HG03060 (cell line): ENCODE measurements around the gene PPP1R12C.
"Not testable (repeated sequence)": the region's sequence is repeated elsewhere in the genome, so short reads cannot be mapped to it uniquely, and the experiment has no call there.

Source experiments
- ATAC-seq: cut with Tn5 transposase; IDR thresholded peaks from one replicate; pipeline ENCODE4 v1.9.1; 2021; ENCODE audit warnings: low read depth, moderate number of reproducible peaks; ENCODE audit not compliant: unreplicated experiment

PPP1R12C gene

DNA sequence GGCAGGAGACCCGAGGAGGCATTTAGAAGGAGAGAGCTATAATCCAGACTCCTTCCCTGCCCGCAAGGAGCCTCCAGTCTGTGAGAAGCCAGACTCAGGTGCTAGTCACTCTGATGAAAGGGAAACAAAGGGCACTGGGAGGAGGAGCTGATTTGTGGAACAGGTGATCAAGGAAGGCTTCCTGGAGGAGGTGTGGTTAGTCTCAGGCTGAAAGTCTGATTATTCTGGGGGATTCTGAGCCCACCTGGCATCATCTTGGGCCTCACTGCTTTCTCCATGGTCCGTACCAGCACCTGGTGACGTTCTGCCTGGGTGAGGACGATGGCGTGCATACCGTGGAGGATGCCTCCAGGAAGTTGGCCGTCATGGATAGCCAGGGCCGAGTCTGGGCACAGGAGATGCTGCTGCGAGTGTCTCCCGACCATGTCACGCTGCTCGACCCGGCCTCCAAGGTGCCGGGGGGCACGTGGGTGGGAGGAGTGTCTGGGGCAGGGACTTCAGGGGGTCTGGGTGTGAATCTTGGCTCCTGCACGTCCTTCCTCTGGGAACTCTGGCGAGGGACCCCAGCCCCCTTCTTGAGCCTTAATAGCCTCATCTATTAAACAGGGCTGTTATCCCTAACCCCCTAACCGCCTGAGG, 37.9 kb downstream of the PPP1R12C start:
- ATAC-seq: no peak

- no peak for ATAC-seq
These were observed 38.4 kb downstream of the PPP1R12C start for GRCh38 chr19:55078996-55079395.

- ATAC-seq: no peak
These were observed 40.3 kb downstream of the PPP1R12C start for GRCh38 chr19:55077106-55077505.

DNA sequence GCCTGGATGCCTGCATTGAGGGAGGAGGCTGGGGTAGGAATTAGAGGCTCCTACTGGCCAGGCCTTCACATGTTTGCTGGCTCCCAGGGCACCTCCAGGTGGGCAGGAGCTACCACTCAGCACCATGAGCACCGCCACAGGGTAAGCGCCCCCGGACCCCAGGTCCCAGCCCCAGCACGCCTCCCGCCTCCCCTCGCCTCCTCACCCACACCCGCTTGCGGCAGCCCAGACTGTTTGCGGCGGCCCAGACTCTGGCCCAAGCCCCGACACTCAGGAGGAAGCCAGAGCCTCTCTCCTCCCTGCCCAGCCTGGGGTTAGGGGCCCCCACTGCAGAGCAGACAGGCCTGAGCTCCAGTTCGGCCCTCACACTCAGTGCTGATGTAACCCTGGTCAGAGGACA, 41.1 kb downstream of the PPP1R12C start:
- ATAC-seq: no peak

DNA sequence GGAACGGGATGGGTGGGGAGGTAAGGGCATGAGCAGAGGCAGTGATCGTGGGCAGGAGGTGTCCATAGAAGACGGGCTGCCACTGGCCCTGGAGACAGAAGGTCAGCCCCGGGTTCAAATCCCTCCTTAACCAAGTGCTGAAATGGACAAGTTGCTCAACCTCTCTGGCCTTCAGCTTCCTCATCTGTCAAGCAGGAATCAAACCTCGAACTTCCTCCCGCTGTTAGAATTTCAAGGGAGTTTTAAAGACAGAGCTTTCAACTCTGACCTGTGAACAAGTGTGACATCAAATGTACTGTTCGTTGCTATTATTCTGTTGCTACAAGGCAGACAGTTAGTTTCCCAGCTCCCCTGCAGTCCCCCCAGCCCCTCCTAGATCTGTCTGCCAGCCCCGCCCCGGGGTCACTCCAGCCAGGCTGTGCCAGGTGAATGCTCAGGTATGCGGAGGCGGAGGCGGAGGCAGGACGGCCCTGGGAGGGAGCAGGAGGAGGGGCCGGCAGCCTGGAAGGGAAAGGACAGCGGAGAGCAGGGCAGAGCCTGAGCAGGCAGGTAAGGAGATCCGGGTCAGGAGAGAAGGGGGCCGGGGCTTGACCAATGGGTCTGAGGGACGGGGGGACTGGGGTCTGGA, 42.0 kb downstream of the PPP1R12C start, which contains the start of gene EPS8L1:
TSS of gene EPS8L1 (plus strand) at position 499 of the 628 bp plus-strand sequence. CDS start 576 bp downstream, outside the sequence.
- ATAC-seq: no peak

- no peak for ATAC-seq
These were observed 45.5 kb downstream of the PPP1R12C start for GRCh38 chr19:55071913-55072312.

DNA sequence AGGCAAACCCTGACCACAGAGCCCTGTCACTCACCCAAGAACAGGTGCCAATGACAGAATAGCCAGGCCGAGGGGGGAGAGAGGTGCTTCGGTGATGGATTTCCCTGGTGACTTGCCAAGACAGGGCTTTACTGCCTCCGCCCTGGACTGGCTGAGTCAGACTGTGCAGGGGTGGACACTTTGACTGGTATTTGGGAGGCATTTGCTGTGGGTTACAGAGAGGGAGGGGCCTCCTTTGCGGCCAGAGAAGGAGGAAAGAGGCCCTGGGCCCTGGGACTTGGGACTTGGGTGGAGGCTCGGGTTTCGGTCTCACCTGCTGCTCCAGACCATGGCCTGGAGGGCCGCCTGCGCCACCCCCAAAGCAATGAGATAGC, 46.3 kb downstream of the PPP1R12C start:
- no peak for ATAC-seq

GRCh38 chr19:55070466-55071128, 46.8 kb downstream of the PPP1R12C start:
- ATAC-seq: no peak

- ATAC-seq: no peak
These were observed 47.6 kb downstream of the PPP1R12C start for GRCh38 chr19:55069865-55070197.

DNA sequence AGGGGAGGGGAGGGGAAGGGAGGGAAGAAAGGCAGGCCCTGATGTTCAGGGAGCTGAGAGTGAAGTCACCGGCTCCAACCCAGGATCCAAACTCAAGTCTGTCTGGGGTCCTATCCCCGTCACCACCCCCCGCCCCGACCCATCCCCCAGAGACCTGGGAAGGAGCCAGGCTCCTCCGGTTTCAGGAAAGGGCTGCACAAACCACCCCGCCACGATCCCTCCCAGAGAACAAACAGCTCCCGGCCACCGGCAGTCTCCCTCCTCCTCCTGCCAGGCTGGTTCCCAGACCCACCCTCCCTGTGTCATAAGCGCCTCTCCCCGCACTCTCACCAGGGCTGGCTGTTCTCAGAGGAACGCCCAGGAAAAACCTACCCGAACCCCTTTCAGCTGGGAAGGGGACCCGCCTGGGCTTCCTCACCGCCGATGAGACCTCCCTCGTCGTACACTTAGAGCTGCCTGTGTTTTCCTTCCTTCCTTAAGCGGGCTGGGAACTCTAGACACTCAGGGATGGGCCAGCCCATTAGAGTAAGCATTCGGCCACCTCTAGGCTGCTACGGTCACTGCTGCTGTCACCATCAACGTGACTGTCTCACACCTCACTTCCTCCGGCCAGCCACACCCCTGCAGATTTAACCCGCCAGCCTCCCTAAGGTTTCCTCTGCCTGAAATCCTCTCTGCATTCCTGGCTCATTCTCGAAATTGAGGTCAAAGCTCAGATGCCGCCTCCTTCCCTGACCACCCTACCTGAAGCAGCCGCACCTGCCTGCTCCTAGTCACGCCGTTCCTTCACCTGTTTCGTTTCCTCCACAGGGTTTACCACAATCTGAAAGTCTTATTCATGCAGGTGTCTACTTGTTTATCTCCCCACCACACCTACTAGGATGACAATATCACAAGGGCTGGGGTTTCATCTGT, 48.2 kb downstream of the PPP1R12C start:
- ATAC-seq: no peak

DNA sequence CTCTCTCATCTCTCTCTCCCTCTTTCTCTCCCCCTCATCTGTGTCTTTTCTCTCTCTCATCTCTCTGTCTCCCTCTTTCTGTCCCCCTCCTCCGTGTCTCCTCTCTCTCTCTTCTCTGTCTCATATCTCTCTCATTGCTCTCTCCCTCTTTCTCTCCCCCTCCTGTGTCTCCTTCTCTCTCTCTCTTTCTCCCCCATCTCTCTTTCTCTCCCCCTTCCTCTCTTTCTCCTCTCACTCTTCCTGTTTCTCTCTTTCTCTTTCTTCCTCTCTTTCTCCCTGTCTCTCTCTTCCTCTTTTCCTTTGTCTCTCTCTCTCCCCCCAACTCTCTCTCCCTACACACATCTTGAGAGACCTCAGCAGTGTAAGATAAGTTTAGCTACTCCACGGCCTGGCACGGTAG, 49.6 kb downstream of the PPP1R12C start:
- no peak for ATAC-seq

DNA sequence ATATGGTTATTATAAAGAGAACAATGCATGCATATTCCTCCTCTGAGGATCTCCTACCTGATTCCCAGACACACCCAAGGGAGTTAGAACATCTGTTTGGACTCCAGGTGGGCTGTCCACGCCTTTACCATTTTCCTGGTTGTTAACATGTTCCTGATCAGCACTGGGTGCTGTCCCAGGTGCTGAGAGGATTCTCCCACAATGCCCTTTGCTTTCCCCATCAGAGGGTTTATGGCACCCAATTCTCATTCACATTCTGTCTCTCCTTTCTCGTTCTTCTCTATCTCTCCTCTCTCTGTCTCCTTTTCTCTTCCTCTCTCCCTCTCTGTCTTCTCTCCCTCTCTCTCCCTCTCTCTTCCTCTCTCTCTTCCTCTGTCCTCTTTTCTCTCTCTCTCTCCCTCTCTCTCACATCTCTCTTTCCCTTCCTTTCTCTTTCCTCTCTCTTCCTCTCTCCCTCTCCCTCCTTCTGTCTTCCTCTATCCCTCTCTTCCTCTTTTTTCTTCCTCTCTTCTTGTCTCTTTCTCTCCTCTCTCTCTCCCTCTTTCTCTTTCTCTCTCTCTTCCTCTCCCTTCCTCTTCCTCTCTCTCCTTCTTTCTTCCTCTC, 51.2 kb downstream of the PPP1R12C start:
- ATAC-seq: no peak

DNA sequence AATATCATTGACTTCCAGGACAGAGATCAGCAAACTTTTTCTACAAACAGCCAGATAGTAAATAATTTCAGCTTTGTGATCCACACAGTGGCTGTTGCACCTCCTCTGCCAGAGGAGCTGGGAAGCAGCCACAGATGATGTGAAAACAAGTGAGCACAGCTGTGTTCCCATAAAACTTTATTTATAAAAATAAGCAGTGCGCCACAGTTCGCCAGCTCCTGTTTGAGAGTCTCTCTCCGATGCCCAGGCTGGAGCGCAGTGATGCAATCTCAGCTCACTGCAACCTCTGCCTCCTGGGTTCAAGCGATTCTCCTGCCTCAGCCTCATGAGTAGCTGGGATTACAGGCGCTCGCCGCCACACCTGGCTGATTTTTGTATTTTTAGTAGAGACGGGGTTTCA, 51.9 kb downstream of the PPP1R12C start:
- ATAC-seq: not testable (repeated sequence)

DNA sequence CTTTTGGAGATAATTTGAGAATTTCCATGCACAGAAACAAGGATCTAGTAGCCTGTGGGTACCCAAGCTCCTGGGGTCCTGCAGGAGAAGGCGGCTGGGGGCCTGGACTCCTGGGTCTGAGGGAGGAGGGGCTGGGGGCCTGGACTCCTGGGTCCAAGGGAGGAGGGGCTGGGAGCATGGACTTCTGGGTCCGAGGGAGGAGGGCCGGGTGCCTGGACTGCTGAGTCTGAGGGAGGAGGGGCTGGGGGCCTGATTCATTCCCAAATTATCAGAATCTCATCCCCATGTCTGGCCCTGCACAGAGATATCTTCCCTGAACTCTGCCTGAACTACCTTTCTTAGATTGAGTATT, 54.0 kb downstream of the PPP1R12C start:
- ATAC-seq: no peak

- no peak for ATAC-seq
These were observed 54.5 kb downstream of the PPP1R12C start, which contains the start of gene RDH13 for GRCh38 chr19:55062735-55063491. TSS of gene RDH13 (minus strand) at chr19:55063148. CDS start at chr19:55063032, 116 bp downstream.

DNA sequence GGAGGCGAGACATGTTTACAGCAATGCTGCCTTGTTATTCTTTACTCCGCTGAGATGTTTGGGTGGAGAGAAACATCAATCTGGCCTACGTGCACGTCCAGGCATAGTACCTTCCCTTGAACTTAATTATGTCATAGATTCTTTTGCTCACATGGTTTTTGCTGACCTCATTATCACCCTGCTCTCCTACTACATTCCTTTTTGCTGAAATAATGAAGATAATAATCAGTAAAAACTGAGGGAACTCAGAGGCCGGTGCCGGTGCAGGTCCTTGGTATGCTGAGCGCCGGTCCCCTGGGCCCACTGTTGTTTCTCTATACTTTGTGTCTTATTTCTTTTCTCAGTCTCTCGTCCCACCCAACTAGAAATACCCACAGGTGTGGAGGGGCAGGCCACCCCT, 57.1 kb downstream of the PPP1R12C start:
- not testable (repeated sequence) for ATAC-seq

GRCh38 chr19:55058781-55059610, 58.4 kb downstream of the PPP1R12C start:
- ATAC-seq: no peak

DNA sequence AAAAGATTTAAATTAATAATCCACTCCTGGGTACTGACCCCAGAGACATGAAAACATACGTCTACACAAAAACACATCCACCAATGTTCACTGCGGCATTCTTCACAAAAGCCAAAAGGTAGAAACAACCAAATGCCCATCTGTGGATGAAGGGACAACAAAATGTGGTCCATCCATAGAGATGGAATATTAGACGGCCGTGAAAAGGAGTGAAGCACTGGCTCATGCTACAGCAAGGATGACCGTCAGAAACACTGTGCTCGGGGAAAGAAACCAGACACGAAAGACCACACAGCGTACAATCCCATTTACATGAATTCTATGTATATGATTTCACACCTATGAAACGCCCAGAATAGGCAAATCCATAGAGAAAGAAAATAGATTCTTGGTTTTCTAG, 60.6 kb downstream of the PPP1R12C start:
- ATAC-seq: no peak

DNA sequence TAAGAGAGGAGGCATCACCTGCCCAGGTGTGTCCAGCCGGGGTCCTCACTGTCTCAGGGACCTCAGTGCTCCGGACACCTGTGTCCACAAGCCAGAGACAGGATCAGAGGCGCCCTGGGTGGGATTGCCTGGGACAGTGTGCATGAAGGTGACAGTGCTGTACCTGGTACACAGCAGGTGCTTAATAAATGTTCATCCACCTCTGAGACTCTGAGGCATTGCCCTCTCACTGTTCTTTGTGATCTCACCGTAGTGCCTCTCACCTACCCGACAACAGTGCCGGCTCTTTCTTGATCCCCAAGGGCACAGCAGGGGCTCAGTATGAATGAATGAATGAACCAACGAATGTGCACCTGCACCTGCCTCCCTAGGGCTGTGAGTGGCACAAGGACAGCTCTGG, 63.7 kb downstream of the PPP1R12C start:
- ATAC-seq: no peak
